Epithelial cell of prostate (primary cell): ENCODE measurements around the gene YARS1.

Source experiments
- DNase-seq: peaks from one replicate; pipeline ENCODE4 v3.0.0-alpha.2; 2011; ENCODE audit warnings: low read depth, low spot score
- H3K27ac ChIP-seq: fragments of 450-650 bp; 2 replicates; pipeline ENCODE4 v1.5.1; 2017; ENCODE audit warnings: mild to moderate bottlenecking

Gene YARS1

GRCh38 chr1:32767156-32767555 is 50.0 kb downstream of the YARS1 start:
- peak overlapping the region; percentile 20 for H3K27ac ChIP-seq
- no peak for DNase-seq

DNA sequence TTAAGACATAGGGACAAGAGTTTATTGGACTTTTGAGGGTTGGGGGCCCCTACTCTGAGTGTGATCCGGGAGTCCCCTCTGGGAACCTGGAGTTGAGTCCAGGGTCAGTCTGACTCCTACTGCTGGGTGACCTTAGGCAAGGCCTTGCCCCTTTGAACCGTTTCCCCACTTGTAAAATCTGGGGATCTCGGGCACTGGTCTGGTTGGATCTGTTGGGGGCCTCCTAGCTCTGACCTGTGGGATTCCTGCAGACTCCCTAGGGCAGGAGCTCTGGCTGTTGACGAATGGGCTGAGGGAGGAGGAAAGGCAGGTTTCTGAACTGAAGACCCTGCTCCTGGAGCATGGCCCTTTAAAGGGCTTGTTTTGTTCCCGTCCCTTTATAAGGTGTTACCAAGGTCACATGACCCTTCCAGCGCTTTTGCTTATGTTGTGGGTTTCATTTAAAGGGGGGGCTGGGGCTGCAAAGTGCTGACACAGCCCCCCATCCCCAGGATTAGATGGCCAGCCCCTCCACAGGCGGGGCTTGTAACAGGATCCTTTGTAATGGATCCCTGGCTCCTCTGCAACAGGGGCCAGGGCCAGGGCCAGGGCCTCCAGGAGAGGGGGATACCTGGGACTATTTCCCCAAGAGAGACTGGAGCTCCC is 50.7 kb downstream of the YARS1 start:
- H3K27ac ChIP-seq, result peak overlapping the region; percentile 20
- DNase-seq, result no peak

GRCh38 chr1:32765570-32766327 is 51.4 kb downstream of the YARS1 start:
- H3K27ac ChIP-seq, result peak overlapping the region; percentile 20
- no peak for DNase-seq

DNA sequence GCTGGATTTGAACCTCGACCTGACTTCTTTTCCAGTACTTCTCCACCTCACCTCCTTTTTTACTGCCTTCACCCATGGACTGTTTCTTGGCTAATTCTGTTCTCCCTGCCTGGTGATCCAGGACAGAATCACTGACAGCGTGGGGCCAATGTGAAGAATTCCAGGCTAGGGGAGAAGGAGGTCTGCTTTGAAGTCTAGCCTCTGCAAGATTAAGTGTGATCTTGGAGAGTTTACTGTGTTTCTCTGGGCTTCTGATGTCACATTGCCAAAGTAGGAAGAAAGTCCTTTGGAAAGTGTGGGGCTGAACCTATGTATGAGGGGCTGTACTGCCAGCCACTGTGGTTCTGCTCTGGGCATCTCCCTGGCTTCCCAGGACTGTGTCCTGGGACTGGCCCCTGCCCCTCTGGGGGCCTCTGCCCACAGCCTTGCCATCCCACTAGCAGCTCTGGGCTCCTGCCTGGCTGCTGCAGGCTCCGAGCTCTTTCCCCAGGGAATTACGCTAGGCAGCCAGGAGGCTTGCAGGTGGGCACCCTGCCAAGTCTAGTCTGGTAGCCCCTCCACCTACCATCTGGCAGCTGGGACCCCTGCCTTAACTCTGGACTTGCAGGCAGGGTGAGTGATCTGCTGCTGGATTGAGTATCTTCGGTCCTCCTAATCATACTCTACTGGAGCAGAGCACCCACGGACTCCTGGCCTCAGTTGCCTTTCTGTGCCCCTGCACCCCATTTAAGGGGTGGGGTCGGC is 52.2 kb downstream of the YARS1 start:
- H3K27ac ChIP-seq, result no peak overlapping the region
- no peak for DNase-seq

DNA sequence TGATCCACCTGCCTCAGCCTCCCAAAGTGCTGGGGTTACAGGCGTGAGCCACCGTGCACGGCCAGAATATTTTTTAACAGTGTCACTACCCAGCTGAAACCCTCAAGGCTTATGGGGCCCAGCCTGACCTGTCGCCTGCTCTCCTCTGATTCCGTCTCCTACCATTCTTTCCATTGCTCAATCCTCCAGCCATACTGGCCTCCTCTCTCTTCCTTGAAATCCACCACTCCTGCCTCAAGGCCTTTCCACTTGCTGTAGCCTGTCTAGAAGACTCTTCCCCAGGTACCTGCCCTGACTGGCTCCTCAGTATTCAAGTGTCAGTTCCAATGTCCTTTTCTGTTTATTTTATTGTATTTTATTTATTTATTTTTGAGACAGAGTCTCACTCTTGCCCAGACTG is 53.9 kb downstream of the YARS1 start:
- no peak for DNase-seq
- H3K27ac ChIP-seq, result peak overlapping the region; percentile 100

DNA sequence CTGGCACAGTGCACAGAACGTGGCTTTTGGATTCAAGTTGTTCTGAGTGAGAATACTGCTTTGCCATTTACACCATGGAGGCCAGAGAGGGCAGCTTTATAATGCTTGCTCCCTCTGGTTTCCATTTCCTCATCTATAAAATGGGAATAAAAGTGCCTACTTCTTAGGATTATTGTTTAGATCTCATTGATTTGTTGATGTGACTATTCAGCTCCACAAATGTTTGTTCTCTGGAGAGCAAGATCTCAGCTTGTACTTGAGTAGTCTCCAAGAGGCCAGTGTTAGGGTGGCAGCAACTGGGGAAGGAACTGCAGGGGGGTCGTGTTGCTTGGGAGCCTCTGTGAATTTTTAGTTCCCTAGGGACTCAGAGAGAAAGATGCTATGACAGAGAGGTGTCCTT is 55.2 kb downstream of the YARS1 start:
- H3K27ac ChIP-seq, result peak overlapping the region; percentile 100
- DNase-seq, result no peak

DNA sequence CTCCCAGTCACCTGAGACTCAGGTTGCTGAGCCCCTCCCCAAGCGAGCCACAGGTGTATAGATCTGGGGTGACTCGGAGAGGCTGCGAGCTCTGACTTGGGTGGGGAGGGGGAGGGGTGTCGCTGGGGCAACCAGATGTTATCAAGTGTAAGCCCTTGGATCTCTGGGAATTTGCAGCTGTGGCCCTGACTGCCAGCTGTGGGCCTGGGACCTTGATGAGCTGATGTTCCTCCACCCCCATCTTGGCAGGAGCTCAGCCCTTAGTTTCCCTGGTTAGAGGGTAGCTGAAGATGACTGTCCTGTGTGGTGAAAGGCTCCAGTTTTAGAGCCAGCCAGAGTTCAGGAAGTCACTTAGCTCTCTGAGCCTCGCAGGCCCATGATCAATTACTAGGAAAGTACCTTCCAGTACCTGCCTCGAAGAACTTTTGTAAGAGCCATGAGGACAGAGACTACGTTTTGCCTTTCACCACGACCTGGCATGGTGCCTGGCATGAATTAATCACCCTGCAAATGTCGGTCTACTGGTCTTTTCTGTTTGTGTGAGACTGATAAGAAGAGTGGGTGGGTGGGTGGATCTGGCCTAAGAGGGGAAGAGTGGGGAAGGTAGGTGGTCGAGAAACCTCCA is 55.8 kb downstream of the YARS1 start:
- DNase-seq, result peak; percentile 90
- peak overlapping the region; percentile 100 for H3K27ac ChIP-seq

DNA sequence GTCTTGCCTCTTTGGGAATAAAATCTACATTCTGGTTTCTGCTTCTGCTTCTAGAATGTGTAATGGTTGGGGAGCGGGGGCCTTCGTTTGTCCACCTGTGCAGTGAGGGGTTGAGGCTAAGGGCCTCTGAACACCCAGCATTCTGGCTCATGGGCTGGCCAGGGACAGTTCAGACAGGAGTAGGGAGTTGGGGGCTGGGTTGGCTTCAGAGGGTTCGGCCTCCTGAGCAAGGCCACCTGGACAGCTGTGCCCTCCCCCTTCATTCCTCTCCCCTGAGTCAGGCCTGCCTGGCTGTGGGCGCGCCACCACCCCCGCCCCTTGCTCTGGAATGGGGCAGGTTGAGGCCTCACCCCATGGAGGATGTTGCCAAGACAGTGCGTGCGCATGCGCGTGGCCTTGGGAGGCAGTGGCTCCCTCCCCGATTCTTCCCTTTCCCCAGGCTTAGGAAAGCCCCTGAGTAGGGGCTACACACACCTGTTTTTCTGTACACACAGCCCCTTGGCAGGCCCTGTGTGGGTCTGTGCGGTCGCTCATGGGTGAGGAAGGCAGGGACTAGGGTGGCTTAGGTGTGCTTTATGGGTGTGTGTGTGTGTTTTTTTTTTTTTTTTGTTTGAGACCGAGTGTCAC is 57.0 kb downstream of the YARS1 start:
- DNase-seq, result peak; percentile 92
- H3K27ac ChIP-seq, result peak overlapping the region; percentile 100

- no peak for DNase-seq
- H3K27ac ChIP-seq, result peak overlapping the region; percentile 100
Measured at GRCh38 chr1:32759521-32759981, 57.6 kb downstream of the YARS1 start.

- no peak for DNase-seq
- peak overlapping the region; percentile 100 for H3K27ac ChIP-seq
Measured at GRCh38 chr1:32758795-32759430, 58.2 kb downstream of the YARS1 start.

- peak overlapping the region; percentile 100 for H3K27ac ChIP-seq
- no peak for DNase-seq
Measured at GRCh38 chr1:32758177-32758794, 58.9 kb downstream of the YARS1 start.

- H3K27ac ChIP-seq, result peak overlapping the region; percentile 100
- no peak for DNase-seq
Measured at GRCh38 chr1:32757213-32757895, 59.8 kb downstream of the YARS1 start.

- peak overlapping the region; percentile 100 for H3K27ac ChIP-seq
- no peak for DNase-seq
Measured at GRCh38 chr1:32755810-32756159, 61.4 kb downstream of the YARS1 start.

DNA sequence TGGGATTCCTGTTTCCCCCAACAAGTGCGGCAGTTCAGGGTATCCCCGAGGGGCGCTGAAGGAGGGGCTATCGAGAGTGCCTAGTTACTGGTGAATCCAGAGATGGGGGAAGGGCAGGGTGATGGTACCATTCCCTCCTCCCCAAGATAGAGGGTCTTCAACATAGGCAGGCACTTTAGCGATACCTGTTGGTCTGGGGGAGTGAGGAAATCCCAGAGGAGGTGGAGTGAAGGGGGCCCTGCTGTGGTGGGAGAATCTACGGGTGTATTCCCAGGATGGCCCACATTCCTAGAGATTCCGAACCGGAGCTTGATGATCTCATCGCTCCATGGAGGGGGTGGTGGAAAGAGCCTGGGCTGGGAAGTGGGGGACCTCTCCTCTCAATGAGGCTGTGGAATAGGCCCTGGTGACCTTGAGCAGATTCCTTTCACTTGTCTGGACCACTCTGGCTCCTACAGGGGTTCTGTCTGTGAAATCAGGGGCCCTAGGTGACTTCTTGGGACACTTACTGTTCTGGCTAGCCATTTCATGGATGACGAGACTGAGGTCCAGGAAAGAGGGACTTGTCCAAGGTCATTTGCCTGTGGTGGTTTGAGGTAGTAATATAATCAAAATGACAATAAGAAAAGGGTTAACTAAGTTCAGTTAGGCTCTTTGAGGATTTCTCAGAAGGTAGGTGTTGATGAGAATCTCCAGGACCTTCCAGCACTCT is 61.9 kb downstream of the YARS1 start:
- no peak for DNase-seq

DNA sequence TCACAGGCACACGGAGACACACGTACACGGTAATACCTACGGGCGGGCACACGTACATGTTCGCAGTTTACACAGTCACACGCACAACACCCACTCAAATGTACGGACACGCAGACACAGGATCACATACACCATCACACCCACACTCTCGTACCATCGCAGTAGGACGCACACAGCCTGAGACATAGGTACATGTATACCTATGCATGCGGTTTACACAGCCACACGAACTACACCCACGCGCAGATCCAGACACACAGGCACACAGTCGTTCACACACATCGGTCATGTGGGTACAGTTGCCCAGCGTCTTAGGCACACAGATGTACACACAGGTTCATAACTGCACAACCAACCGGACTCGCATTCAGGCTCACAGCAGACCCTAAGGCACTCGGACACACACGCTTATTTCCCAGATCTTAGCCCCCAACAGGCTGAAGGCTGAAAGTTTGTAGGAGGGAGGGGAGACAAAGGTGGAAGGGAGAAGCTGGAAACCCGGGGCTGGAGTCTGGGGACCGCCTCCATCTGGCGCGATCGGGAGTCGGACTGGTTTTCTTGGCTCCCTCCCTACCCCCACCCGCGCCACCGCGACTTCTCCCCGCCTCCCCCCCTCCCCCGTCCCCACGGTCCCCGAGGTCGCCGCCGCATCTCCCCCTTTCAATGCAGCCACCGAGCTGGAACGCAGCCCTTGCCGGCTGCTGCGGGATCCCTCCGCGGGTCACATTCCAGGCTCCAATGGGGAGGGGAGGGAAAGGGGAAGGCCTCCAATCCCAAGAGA is 62.7 kb downstream of the YARS1 start:
- no peak for DNase-seq
- peak overlapping the region; percentile 100 for H3K27ac ChIP-seq

More for the DNA sequence above, 61.9 kb downstream of the YARS1 start:
- H3K27ac ChIP-seq, result peak overlapping the region; percentile 100

DNA sequence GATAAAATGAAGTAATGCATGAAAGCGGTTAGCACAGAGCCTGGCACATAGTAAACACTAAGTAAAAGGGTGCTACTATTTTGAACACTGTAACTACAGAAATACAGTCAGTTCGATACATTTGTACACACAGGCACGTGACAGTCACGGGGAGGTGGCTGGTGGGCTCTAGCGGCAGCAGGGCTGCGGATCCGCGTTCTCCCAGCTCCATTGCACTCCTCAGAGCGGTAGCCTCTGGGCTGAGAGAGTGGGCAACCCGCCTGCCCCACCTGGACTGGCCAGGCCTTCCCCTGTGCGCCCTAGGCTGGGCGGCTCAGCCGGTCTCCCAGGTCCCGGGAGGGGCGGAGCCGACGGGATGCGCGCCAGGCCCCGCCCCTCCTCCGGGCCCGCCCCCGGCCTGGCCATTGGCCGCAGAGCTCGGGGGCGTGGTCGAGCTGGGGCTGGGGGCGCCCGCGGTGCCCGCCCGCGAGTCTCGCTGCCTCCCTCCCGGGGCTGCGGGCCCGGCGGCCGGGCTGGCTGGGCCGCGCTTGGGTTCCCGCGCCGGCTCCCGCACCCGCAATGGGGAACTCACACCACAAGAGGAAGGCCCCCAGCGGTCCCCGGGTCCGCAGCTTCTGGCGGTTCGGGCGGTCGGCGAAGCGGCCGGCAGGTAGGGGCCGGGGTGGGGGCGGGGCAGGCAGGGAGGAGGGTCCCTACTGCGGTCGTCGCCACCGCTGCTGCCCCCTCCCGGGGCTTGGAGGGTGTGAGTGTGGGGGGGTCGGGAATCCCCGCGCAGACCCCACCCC is 63.4 kb downstream of the YARS1 start:
- no peak for DNase-seq
- peak overlapping the region; percentile 100 for H3K27ac ChIP-seq

DNA sequence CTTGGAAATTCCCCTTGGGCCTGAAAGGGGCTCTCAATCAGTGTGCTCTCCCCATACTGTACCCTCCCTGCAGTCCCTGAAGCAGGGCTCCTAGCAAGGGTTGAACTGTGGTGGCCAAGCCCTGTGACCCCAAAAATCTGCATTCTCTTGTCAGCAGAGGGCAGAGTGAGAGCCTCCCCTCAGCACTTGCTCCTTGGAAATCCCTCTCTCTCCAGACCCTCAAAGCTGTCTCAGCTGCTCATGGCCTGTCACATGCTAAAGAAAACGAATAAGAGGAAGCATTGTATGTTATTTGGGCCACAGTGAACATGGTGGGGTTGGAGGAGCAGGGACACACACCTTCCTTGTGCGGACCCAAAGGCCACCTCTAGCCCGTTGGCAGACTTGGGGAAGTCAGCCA is 67.4 kb downstream of the YARS1 start:
- no peak overlapping the region for H3K27ac ChIP-seq
- no peak for DNase-seq
